GM19438 (cell line): ENCODE measurements around the gene FGGY.

Source experiments
- ATAC-seq: cut with Tn5 transposase; IDR thresholded peaks from one replicate; pipeline ENCODE4 v1.9.1; 2021; ENCODE audit warnings: low read depth; ENCODE audit not compliant: unreplicated experiment

The FGGY gene

DNA sequence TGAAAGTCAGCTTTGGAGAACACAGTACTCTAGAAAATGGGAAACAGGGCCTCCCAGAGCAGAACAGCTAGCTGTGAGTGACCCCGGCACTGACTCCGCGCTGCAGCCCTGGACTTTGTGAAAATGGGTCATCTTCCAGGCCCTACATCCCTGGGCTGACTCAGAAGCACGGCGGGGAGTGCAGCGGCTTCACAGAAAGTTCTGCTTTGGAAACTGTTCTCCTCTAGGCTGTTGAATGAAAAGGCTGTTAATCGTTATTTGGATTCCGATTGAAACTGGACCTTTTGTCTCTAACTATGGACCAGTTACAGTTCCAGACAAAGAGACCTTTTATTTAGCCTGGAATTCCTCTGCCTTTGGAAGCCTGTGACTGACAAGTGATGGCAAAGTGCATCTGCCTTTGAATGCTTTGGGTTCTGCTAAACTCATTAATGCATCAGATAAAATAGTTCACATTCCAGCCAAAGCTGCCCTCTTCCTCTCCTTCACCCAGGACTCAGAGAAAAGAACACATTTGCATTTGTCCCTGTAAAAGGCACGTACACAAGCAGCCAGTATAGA is 372.9 kb downstream of the FGGY start:
- no peak for ATAC-seq

DNA sequence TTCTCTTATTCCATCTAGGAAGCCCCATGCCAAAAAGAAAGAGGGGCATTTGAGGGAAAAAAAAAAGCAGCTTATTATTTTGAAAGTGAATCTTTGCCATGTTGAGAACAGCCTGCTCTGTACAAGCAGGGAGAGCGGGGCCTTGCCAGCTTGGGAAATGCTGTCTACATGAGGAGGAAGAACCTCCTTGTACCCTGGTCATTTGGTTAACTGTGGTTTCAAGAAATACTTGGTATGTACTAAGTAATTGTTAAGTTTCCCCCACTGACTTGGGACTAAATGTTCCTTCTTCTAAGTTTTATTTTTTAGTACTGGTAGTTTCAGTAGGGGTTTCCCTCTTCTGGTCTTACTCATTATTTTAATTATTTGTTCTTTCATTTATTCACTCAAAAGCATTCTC is 373.8 kb downstream of the FGGY start:
- ATAC-seq, result no peak

DNA sequence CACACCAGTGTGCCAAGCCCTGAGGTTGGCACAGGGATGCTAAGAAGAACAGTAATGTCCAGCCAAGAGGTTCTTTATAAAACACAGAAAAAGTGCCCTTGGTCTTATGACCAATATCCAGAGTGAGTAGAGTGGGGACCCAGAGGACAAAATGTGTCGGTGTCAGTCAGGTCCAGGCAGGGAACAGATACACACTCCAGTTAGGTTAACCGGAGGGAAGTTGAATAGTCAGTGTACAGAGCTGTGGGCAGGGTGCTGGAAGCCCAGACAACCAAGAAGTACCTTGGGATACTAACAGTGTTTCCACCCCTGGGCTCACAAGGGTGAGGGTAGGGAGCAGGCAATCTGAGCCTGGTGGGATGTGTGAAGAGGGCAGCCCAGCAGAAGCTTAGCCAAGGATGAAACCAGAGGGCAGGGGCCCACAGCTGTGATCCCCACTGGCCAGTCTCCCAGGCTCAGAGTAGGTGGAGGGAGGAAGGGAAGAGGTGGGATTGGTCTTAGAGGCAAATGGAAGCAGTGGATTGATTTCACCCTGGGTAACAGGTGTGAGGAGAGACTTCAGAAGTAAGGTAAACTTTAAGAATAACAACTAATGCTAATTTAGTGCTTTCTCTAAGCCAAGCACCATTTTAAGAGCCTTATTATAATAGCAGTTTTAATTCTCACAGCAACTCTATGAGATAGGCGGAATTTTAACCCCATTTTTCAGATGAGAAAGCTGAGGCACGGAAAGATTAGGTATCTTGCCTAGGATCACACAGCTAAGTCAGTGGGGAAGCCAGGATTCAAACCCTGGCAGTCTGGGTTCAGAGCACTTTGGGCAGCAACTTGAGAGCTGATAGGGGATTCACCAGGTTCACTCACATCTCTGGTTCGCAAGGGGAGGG is 374.4 kb downstream of the FGGY start:
- no peak for ATAC-seq

DNA sequence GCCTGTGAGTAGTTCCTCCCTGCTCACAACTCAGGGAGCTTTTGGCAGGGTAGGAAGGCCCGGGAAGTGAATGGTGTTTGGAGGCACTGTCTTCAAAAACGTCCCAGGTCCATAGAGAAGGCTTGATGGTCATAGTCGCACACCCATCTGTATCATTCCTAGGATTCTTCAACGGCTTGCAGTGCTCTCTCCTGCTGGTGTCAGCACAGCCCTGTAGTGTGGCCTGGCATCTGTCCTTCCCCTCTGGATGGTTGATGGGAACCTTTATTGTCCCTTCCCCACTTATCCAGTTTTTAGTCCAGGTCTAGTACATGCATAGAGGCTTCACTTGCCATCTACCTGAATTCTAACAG is 375.0 kb downstream of the FGGY start:
- no peak for ATAC-seq

DNA sequence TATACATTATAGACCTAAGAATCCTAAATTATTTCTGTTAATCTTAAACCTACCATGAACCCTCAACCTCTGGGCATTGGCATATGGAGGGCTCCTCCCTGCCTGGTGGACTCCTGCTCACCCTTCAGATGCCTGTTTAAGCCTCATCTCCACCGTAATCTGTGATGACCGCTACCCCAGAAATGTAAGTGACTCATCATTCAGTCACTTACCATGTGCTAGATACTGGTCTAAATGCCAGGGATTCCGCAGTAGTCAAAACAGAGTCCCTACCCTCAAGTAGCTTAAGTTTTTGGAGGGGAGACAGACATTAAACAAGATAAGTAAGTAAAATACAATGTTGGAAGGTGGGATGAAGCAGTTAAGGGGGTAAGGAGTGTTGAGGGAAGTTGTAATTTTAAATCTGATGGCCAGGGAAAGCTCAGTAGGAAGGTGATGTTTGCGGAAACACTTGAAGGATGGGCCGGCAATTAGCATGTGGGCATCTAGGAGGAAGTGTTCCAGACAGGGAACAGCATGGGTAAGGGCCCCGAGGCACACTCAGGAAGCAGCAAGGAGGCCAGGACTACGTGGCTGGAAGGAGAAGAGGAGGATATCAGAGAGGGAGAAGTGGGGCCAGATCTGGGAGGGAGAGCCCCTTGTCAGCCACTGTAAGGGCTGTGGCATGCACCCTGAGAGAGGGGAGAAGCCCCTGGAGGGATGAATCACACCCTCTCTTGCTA is 376.1 kb downstream of the FGGY start:
- no peak for ATAC-seq

DNA sequence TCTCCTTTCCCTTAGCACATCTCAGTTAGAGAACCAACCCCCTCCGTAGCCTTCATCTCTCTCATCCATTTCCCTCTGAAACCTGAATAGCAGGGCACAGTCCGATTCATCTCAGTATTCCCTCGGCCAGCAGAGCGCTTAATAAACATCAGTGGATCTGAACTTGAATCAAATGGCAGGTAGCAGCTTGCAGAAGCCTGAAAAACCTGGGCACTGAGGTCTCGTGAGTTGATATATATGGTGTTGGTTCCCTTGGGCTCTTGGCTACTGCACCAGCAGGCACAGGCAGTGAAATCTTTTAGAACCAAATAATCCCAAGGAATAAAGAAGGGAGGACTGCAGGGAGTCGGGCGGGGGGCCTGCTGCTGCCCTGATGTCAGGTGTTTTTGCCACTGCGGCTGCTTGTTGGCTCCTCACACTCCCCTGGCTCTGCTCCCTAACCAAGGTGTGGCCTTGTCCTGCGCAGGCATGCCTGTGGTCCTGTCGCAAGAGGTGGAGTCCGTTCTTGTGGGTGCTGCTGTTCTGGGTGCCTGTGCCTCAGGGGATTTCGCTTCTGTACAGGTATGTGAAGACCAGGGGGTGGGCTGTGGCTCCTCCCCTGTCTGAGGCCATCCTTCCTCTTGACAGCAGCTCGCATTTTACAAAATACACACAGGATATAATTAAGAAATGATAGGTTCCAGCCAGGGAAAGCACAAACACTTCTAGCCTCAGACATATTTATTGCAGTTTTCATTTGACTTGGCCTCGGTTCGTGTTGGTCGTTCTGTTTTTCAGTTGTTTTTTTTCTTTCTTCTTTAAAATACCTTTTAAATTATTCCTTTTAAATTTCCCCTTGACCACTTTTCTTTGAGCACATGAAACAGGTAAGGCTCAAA is 376.9 kb downstream of the FGGY start:
- ATAC-seq, result no peak

DNA sequence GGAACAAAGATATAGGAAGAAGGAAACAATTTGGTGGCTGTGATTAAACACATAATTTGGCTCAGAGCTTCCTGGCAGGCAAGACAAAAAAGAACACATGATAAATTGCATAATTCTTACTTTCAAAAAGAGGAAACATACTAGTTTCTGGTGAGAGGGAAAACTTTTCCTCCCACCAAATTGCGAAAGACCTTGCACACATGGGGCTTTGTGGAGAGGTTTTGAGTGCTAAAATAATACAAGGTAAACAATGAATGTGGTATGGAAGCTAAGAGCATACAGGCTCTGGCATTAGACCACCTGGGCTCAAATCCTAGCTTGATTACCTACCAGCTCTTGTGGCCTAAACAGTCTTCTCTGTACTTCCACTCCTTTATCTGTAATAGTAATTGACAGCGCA is 377.7 kb downstream of the FGGY start:
- ATAC-seq, result no peak

DNA sequence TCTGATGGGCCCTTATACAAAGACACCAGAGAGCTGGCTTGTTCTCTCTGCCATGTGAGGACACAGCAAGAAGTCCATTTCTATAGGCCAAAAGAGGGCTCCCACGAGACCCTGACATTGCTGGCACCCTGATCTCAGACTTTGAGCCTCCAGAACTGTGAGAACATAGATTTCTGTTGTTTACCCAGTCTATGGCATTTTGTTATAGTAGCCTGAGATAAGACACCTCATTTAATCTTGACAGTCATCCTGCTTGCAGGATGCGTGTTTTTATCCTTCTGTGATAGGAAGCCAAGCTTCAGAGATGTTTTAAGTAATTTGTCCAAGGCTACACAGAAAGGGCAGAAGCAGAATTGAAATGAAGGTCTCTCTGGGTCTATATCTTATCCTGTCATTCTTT is 379.0 kb downstream of the FGGY start:
- ATAC-seq, result no peak

DNA sequence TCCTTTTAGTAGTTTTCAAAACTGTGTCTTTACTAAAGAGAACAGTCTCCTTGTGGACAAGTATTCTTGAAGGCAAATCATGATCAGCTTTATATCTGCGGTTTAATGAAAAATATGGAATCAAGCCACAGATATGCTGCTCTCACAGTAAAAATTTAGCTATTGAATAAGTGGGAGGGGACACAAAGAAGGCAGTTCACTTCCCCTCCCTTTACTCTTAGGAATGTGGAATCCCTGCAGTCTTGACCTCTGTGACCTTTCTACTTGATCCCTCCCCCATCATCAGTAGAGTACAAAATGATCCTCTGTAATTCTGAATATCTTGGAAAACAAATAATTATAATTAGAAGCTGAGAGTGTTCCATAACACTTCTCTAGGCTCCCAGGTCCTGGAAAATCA is 381.1 kb downstream of the FGGY start:
- ATAC-seq, result no peak

DNA sequence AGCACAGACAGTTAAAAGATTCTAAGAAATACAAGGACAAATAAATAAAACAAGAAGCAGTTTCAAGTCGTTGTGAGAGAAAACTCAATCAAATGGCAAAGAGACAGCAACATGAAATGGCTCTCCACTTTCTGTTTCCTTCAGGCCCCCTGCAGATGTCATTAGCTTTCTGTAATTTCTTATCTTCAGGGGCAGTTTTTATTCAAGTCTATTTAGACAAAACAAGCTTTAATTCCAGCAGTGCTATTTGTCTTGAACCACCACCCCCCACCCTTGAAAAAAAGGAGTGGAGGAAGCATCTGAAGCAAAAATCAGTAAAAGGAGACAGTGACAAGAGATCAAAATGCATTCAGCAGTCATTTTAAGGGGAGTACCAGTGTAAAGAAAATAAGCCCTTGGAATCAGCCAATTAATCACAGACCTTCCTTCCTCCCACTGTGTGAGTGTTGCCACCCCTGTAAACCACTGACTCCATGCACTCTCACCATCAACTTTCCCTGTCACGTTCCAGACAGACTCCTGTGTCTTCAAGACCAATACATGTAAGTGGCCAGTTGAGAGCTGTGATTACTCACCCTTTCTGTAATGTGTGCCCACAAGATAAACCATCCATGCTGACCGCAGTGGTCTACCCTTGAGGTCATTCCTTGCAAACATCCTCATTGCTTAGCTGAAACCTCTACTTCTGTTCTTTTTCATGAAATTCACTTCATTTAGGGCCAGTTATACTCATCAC is 381.8 kb downstream of the FGGY start:
- no peak for ATAC-seq

DNA sequence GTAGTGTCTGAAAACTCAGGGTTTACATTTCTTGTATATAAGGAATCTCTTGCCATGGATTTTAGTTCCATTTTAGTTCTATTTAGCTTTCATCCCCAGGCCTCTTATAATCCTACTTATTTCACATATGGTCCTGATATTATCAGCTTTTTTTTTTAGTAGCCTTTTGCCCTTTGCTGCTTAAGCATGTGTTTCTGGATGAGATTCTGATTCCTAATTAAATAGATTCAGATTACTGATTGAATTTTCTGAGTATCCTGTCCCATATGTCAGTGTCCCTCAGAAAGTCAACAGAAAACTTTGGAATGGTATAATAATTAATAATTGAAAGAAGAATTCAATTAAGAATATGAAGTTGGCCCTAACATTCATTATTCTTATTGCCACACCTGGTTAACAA is 383.1 kb downstream of the FGGY start:
- no peak for ATAC-seq

DNA sequence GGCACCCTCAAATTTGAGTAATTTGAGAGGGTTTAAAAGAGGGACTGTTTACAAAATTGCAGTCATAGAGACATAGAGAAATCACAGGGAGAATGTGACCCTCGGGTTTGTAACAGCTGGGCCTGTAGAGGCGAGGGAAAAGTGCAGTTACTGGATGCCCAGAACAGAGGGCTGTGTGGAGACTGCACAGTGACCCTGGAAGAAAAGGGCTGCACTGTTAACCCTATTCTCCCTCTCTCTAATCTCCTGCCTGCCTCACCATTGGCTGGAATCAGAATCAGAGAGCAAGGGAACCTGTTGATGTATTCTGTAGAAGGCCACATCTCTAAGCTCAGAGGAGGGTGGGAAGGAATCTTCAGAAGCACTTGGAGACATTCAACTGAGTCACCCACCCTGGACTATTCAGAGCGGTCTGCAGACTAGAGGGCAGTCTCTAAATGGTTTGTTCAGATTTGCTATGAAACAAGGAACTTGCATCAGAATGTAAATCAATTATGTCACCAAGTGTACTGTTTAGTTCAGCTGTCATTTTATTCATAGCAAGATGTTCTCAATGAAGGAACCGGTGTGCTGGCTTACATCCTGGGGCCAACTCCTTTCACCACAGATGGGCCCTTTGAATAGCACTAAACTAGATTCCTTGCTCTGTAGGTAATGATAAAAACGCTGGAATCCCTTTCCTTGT is 385.6 kb downstream of the FGGY start:
- ATAC-seq, result no peak

DNA sequence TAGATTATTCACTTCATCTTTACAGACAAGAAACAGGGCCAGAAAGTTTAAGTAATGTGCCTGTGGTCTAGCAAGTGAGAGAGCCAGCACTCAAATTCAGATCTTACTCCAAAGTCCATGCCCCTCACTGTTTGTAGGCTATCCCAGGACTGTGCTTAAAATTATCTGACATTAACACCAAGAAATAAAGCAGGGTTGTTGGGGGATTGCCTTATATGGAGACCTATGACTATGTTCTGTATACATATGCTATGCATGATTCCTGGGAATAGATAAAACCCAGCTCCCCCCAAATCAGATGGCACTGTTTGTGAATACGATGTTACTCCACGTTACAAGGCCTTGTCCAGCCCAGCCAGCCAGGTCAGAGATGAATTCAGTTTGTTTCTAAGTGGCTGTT is 386.3 kb downstream of the FGGY start:
- no peak for ATAC-seq

DNA sequence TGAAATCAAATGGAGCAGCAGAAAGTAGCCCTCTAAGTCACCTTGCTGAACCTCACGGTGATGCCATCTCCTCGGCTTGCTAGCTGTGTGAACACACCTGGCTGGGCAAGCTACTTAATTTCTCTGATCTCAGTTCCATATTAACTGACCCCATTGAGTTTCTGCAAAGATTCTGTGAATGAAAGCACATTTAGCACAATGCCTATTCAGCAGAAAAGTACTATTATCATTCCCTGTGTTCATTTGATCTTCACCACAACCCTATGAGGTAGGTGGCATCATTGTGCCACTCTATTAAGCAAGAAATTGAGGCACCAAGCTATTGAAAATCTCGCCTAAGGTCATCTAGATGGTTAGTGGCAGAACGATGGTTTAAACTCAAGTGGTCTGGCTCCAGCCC is 387.8 kb downstream of the FGGY start:
- no peak for ATAC-seq

DNA sequence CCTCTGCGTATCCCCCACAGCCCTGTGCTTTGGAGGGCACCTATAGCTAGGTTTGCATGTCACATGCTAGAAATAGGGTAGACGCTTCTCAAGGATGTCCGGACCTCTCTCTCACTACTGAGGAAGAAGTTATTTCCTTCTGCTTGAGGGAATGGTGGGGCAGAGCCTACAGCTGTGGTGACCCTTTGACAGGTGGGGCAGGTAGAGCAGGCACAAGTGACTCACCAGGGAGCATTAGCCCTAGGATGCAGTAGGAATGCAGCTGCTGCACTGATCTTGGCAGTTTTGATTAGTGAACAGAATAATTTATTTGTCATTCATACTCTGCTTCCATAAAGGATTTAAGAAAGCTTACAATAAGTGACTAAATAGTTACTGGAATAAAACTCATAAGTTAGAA is 388.2 kb downstream of the FGGY start:
- ATAC-seq, result no peak

DNA sequence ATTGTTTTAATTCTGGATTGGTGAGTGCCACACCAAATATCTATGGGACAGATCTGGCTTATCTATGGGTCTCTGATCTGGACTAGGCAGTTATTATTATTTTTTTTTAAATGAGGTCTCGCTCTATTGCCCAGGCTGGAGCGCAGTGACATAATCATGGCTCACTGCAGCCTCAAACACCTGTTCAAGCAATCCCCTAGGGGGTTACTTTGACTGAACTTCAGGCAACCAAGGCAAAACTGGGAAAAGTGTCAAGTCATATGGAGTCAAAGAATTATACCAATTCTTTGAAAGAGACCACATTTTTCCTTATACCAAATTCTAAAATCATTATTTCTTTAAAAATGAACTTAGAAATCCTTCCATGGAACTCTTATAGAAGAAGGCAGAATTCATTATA is 388.8 kb downstream of the FGGY start:
- ATAC-seq, result no peak

DNA sequence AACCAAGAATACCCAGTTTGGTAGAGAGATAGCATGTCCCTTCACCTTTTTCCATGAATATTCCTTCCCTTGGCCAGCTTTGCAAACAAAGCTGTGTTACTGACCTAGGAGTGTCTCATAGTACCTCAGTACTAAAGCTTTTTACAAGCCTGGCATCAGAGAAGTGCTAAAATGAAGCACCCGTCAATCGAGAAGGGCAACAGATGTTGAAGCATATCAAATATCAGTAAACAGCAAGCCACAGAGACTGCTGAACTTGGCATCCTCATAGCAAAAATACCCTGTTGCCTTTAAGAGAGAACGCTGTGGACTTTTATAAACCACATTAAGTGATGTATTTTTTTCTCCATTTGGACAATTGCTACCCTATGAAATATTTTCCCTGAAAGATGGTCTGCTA is 389.3 kb downstream of the FGGY start:
- no peak for ATAC-seq

DNA sequence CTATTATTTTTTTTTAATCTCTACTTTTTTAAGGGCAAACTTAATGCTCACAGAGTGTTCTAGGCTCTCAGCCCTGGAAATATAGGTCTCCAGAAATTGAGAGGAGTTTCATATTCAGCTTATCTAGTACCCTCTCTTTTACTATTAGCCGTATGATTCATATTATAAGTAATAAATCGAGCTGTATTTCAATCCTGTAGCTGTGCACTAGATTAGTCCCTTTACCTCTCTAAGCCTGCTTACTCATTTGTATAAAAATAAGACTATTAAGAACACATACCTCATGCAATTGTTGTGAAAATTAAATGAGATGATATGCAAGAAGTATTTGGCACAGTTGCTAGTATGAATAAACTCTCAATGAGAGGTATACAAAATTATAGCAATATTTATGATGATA is 389.7 kb downstream of the FGGY start:
- no peak for ATAC-seq

DNA sequence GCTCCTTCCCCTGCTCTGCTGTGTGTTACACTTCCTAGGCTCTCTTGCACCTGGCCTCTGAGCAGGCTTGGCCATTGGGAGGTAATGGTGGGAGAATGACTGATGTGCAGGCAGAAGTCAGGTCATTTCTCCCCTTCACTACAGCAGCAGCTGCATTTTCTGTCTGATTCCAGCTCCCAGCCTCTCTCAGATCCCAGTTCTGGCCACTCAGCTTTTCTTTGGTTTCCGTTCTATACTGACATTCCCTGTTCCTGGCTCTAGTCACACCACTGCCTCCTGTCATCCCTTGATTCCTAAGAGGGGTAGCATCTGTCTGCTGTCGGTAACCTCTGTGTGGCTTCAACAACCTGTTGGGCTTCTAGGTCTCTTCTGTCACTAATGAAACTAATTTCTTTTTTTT is 390.2 kb downstream of the FGGY start:
- ATAC-seq, result no peak

DNA sequence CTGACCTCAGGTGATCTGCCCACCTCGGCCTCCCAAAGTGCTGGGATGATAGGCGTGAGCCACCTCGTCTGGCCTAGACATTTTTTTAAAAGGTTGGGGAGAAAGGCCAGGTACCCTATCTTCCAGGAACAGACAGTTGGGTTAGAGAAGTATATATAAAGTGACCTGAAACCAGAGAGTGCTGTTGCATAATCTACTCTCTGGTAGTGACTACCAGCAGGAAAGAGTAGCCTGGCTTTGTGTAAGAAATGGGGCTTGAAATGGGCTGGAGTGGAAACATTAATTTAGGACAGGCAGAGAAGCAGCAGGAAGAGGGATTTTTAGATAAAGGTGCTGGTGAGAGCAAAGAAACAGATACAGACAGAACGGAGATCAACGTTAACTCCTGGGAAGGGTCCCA is 392.1 kb downstream of the FGGY start:
- no peak for ATAC-seq
